K562 (cell line): Measurements from ENCODE around the gene GALT. TPM values are rescaled to one million over a fixed set of nuclear protein-coding genes. Genes with fewer than 3 reads are reported as not detected.

Source experiments
- ETS2 ChIP-seq: IDR thresholded peaks from 2 replicates; pipeline ENCODE4 v1.6.1; 2016; ENCODE audit warnings: borderline replicate concordance, missing genetic modification characterization, mild to moderate bottlenecking, moderate library complexity, missing compliant biosample characterization; ENCODE audit not compliant: poor library complexity, severe bottlenecking
- ETV5 ChIP-seq: sonication (generic); formaldehyde crosslinking; IDR thresholded peaks from 2 replicates; pipeline ENCODE4 v1.4.0; 2020; ENCODE audit warnings: low read depth, mild to moderate bottlenecking, missing genetic modification reagents
- HMG20B ChIP-seq: fragments of 250-450 bp; sonication (Bioruptor Pico); IDR thresholded peaks from 2 replicates; pipeline ENCODE4 v1.5.0; 2021; ENCODE audit warnings: mild to moderate bottlenecking
- NFRKB ChIP-seq: fragments of 450-650 bp; IDR thresholded peaks from 2 replicates; pipeline ENCODE4 v1.6.1; 2016; ENCODE audit warnings: low read depth
- POLR3G ChIP-seq: IDR thresholded peaks from 2 replicates; pipeline ENCODE4 v1.6.1; 2011; ENCODE audit not compliant: insufficient read length, insufficient replicate concordance; ENCODE audit errors: extremely low read depth
- PRPF4 ChIP-seq: fragments of 200-400 bp; formaldehyde crosslinking; IDR thresholded peaks from one replicate; pipeline ENCODE4 v1.6.1; 2017; ENCODE audit warnings: low read length, low read depth, mild to moderate bottlenecking; ENCODE audit not compliant: insufficient read depth, poor library complexity, severe bottlenecking
- ZFP36 ChIP-seq: fragments of 150-350 bp; IDR thresholded peaks from 2 replicates; pipeline ENCODE4 v1.6.1; 2018; ENCODE audit warnings: low read length, low read depth; ENCODE audit not compliant: partially characterized antibody
- ZNF174 ChIP-seq: fragments of 250-450 bp; sonication (Bioruptor Pico); IDR thresholded peaks from 2 replicates; pipeline ENCODE4 v1.4.0; 2020; ENCODE audit warnings: mild to moderate bottlenecking
- ZNF23 ChIP-seq: fragments of 250-450 bp; sonication (Bioruptor Pico); IDR thresholded peaks from 2 replicates; pipeline ENCODE4 v1.4.0; 2020; ENCODE audit warnings: mild to moderate bottlenecking
- polyA plus RNA-seq, 8 experiments: library from polyadenylated mRNA; depleted of rRNA in 4 of 8; stranded (reverse) in 5 of 8; unstranded in 3 of 8; fragments of >200 nt; fragmentation: Nextera tagmentation in 2 of 8; fragmentation: Illumina TruSeq in 1 of 8; extraction: Ambion mirVana in 2 of 8; extraction: Trizol in 1 of 8; gene quantifications; 2 replicates each; pipeline versions ENCODE4 v1.2.1 to v1.2.3, GENCODE V29; 2011 to 2014; ENCODE audit warnings: inconsistent platforms in 1 of 8, missing spikeins in 1 of 8
- total RNA-seq, 7 experiments: library from RNA; depleted of rRNA in 6 of 7; stranded (reverse); fragments of >200 nt in 6 of 7; fragmentation: Illumina TruSeq in 2 of 7; extraction: Trizol in 2 of 7; gene quantifications; 2 replicates each; pipeline versions ENCODE4 v1.2.1 to v1.2.3, GENCODE V29; 2011 to 2021; ENCODE audit warnings: low replicate concordance in 1 of 7
- TF ChIP-seq, protein P1 (sequence below): IDR thresholded peaks from 3 replicates; pipeline ENCODE4 v1.6.1; 2011; ENCODE audit warnings: borderline replicate concordance, mild to moderate bottlenecking; ENCODE audit not compliant: insufficient read length, insufficient read depth
- TF ChIP-seq, protein P2 (sequence below), 2 experiments: fragments of 450-650 bp in 1 of 2; IDR thresholded peaks; 2 replicates each; pipeline ENCODE4 v1.6.1; 2011 to 2017; ENCODE audit warnings: low read depth in 2 of 2, antibody characterized with exemption in 1 of 2, borderline replicate concordance in 1 of 2, low read length in 1 of 2, mild to moderate bottlenecking in 1 of 2, mixed read lengths in 1 of 2; ENCODE audit not compliant: control insufficient read depth in 1 of 2
- TF ChIP-seq, protein P3 (sequence below): fragments of 200-800 bp; sonication (Bioruptor generic); IDR thresholded peaks from 2 replicates; pipeline ENCODE4 v1.6.1; 2017; ENCODE audit warnings: missing genetic modification characterization, missing compliant biosample characterization
- TF ChIP-seq, protein P4 (sequence below): fragments of 250-450 bp; sonication (Bioruptor Pico); IDR thresholded peaks from 2 replicates; pipeline ENCODE4 v1.8.0; 2021; ENCODE audit warnings: borderline replicate concordance, mild to moderate bottlenecking, moderate library complexity; ENCODE audit not compliant: poor library complexity, severe bottlenecking
- TF ChIP-seq, protein P5 (sequence below): fragments of 450-650 bp; IDR thresholded peaks from 2 replicates; pipeline ENCODE4 v1.6.1; 2016; ENCODE audit warnings: borderline replicate concordance
- TF ChIP-seq, protein P6 (sequence below): fragments of 250-450 bp; sonication (Bioruptor Pico); IDR thresholded peaks from 2 replicates; pipeline ENCODE4 v1.5.0; 2021

Gene GALT
- total and polyA plus RNA-seq, 9 of the 15 experiments (the other 6 are each of a cell fraction or from before 2014, with no cell fraction given) = 7.3 to 29.2 (median 15.6) TPM

DNA sequence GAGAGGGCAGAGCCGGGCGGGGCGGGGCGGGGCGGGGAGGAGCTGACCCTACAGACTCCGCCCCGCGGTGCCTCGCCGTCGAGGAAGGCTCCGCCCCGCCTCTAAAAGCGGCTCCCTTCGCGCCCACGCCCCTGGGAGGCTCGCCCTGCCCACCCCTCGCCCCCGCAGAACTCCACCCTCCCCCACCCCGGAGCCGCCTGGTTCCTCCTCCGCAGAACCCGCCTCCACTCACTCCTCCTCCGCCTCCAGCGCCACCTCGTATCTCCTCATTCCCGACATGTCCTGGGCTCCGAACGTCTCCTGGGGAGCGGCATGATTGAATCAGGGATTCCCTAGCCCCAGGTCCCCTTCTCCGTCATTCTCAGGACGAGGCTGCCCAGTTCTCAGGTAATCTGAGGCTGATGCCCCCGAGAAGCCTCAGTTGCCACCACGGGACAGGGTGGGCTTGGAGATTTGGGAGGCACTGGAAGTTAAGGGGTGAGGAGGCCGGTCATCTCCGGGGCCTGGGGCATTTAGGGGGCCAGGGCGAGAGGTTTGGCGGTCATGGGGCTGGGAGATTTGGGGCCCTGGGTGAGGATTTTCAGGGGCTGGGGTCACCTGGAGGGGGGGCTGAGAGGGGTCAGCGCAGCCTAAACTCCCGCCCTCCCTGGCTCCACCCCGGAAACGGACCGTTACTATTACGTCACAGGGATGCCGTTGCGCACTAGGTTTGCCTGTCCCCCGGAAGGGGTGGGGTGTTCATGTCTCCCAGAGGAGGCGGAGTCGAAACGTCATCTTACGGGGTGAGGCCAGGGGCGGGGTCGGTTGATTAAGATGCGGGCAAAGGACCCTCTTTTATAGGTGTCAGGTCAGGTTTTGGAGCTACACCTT lies 19.1 kb downstream of the GALT start (continued):
- TF ChIP-seq, protein P1, sequence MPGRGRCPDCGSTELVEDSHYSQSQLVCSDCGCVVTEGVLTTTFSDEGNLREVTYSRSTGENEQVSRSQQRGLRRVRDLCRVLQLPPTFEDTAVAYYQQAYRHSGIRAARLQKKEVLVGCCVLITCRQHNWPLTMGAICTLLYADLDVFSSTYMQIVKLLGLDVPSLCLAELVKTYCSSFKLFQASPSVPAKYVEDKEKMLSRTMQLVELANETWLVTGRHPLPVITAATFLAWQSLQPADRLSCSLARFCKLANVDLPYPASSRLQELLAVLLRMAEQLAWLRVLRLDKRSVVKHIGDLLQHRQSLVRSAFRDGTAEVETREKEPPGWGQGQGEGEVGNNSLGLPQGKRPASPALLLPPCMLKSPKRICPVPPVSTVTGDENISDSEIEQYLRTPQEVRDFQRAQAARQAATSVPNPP = no peak
- TF ChIP-seq NFRKB (peak; percentile 84; the same call in 1 of the 2 replicates), POLR3G (no peak), PRPF4 (no peak), ZFP36 (no peak), ZNF23 (no peak), HMG20B (no peak), ZNF174 (no peak), ETS2 (tag) (no peak), ETV5 (CRISPR knock-in tag) (peak; percentile 53; the same call in 1 of the 2 replicates)
- TF ChIP-seq, protein P2, sequence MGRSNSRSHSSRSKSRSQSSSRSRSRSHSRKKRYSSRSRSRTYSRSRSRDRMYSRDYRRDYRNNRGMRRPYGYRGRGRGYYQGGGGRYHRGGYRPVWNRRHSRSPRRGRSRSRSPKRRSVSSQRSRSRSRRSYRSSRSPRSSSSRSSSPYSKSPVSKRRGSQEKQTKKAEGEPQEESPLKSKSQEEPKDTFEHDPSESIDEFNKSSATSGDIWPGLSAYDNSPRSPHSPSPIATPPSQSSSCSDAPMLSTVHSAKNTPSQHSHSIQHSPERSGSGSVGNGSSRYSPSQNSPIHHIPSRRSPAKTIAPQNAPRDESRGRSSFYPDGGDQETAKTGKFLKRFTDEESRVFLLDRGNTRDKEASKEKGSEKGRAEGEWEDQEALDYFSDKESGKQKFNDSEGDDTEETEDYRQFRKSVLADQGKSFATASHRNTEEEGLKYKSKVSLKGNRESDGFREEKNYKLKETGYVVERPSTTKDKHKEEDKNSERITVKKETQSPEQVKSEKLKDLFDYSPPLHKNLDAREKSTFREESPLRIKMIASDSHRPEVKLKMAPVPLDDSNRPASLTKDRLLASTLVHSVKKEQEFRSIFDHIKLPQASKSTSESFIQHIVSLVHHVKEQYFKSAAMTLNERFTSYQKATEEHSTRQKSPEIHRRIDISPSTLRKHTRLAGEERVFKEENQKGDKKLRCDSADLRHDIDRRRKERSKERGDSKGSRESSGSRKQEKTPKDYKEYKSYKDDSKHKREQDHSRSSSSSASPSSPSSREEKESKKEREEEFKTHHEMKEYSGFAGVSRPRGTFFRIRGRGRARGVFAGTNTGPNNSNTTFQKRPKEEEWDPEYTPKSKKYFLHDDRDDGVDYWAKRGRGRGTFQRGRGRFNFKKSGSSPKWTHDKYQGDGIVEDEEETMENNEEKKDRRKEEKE (IDR thresholded peaks at IDR 0.05; ENCODE audit: borderline replicate concordance in 1 of 2, control insufficient read depth in 1 of 2, low read depth in 2 of 2, low read length in 1 of 2) = no peak
- TF ChIP-seq, protein P3, sequence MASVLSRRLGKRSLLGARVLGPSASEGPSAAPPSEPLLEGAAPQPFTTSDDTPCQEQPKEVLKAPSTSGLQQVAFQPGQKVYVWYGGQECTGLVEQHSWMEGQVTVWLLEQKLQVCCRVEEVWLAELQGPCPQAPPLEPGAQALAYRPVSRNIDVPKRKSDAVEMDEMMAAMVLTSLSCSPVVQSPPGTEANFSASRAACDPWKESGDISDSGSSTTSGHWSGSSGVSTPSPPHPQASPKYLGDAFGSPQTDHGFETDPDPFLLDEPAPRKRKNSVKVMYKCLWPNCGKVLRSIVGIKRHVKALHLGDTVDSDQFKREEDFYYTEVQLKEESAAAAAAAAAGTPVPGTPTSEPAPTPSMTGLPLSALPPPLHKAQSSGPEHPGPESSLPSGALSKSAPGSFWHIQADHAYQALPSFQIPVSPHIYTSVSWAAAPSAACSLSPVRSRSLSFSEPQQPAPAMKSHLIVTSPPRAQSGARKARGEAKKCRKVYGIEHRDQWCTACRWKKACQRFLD (CRISPR knock-in tag) = no peak
- TF ChIP-seq, protein P4, sequence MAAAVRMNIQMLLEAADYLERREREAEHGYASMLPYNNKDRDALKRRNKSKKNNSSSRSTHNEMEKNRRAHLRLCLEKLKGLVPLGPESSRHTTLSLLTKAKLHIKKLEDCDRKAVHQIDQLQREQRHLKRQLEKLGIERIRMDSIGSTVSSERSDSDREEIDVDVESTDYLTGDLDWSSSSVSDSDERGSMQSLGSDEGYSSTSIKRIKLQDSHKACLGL (CRISPR knock-in tag) = no peak
- TF ChIP-seq, protein P5, sequence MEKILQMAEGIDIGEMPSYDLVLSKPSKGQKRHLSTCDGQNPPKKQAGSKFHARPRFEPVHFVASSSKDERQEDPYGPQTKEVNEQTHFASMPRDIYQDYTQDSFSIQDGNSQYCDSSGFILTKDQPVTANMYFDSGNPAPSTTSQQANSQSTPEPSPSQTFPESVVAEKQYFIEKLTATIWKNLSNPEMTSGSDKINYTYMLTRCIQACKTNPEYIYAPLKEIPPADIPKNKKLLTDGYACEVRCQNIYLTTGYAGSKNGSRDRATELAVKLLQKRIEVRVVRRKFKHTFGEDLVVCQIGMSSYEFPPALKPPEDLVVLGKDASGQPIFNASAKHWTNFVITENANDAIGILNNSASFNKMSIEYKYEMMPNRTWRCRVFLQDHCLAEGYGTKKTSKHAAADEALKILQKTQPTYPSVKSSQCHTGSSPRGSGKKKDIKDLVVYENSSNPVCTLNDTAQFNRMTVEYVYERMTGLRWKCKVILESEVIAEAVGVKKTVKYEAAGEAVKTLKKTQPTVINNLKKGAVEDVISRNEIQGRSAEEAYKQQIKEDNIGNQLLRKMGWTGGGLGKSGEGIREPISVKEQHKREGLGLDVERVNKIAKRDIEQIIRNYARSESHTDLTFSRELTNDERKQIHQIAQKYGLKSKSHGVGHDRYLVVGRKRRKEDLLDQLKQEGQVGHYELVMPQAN = peak; percentile 75
- TF ChIP-seq, protein P6, sequence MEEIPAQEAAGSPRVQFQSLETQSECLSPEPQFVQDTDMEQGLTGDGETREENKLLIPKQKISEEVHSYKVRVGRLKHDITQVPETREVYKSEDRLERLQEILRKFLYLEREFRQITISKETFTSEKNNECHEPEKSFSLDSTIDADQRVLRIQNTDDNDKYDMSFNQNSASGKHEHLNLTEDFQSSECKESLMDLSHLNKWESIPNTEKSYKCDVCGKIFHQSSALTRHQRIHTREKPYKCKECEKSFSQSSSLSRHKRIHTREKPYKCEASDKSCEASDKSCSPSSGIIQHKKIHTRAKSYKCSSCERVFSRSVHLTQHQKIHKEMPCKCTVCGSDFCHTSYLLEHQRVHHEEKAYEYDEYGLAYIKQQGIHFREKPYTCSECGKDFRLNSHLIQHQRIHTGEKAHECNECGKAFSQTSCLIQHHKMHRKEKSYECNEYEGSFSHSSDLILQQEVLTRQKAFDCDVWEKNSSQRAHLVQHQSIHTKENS (CRISPR knock-in tag) = no peak
